ENCODE measurements around the gene RELL1. TPM values are rescaled to one million over a fixed set of nuclear protein-coding genes. Genes with fewer than 3 reads are reported as not detected.

The RELL1 gene
- polyA plus RNA-seq, 1 donor from 2014 or later = 0.47 TPM

- Histone ChIP-seq H3K27me3 (ENCODE audit: insufficient read depth, low read depth, low read length) (no peaks in the 10 kb centered on the region), H4K20me1 (ENCODE audit: insufficient read depth) (no peaks in the 10 kb centered on the region), H3K4me3 (ENCODE audit: low read length) (no peak overlapping the region), H3K27ac (ENCODE audit: low read length) (no peak overlapping the region), H3K36me3 (ENCODE audit: insufficient read depth, low read length) (no peaks in the 10 kb centered on the region), H3K9me2 (ENCODE audit: insufficient read depth, low read length) (no peaks in the 10 kb centered on the region), H3K79me2 (replicated peaks; ENCODE audit: insufficient read depth, low read length) (no peaks in the 10 kb centered on the region), H3K4me2 (ENCODE audit: low read length) (no peak overlapping the region), H3F3A (ENCODE audit: insufficient read depth, low read length, poor library complexity, severe bottlenecking) (no peaks in the 10 kb centered on the region), H3K9me3 (ENCODE audit: low read length) (no peaks in the 10 kb centered on the region), H2AFZ (ENCODE audit: low read depth, low read length) (no peak overlapping the region), H3K9ac (ENCODE audit: low read length) (no peak overlapping the region)
- TF ChIP-seq CTCF (IDR thresholded peaks at IDR 0.05; ENCODE audit: poor library complexity, severe bottlenecking) (no peak), TAF1 (IDR thresholded peaks at IDR 0.05; ENCODE audit: low read depth) (no peak)
These were observed 86.9 kb downstream of the RELL1 start for GRCh38 chr4:37599092-37599790.

- TF ChIP-seq EZH2 (IDR thresholded peaks at IDR 0.05; ENCODE audit: borderline replicate concordance, insufficient read depth, low read length, poor library complexity, severe bottlenecking) = no peak
- no peak for TF ChIP-seq EP300 (conservative IDR thresholded peaks at IDR 0.05; ENCODE audit: poor library complexity, severe bottlenecking)
- no peak for TF ChIP-seq MXI1 (conservative IDR thresholded peaks at IDR 0.05; ENCODE audit: poor library complexity, severe bottlenecking)
- TF ChIP-seq POLR2AphosphoS5 (IDR thresholded peaks at IDR 0.05) = no peak
- TF ChIP-seq REST (IDR thresholded peaks at IDR 0.05; ENCODE audit: borderline replicate concordance) = no peak
- TF ChIP-seq CTCF (IDR thresholded peaks at IDR 0.05; ENCODE audit: poor library complexity, severe bottlenecking) = no peak
- no peak for TF ChIP-seq RAD21 (conservative IDR thresholded peaks at IDR 0.05)
- no peak for TF ChIP-seq TAF1 (IDR thresholded peaks at IDR 0.05; ENCODE audit: low read depth)
- no peak for TF ChIP-seq SMC3 (conservative IDR thresholded peaks at IDR 0.05; ENCODE audit: poor library complexity)
- H3K9me3 ChIP-seq (ENCODE audit: low read length) = no peaks in the 10 kb centered on the region
- H3K36me3 ChIP-seq (ENCODE audit: insufficient read depth, low read length) = no peaks in the 10 kb centered on the region
These were observed 89.1 kb downstream of the RELL1 start for GRCh38 chr4:37597034-37597433.

More at GRCh38 chr4:37597034-37597433, 89.1 kb downstream of the RELL1 start:
- no peak overlapping the region for H2AFZ ChIP-seq (ENCODE audit: low read depth, low read length)
- H3K27ac ChIP-seq (ENCODE audit: low read length) = no peak overlapping the region
- no peaks in the 10 kb centered on the region for H3K27me3 ChIP-seq (ENCODE audit: insufficient read depth, low read depth, low read length)
- H3K4me3 ChIP-seq (ENCODE audit: low read length) = no peak overlapping the region
- H4K20me1 ChIP-seq (ENCODE audit: insufficient read depth) = no peaks in the 10 kb centered on the region
- no peaks in the 10 kb centered on the region for H3K9me2 ChIP-seq (ENCODE audit: insufficient read depth, low read length)
- H3F3A ChIP-seq (ENCODE audit: insufficient read depth, low read length, poor library complexity, severe bottlenecking) = no peaks in the 10 kb centered on the region
- H3K4me2 ChIP-seq (ENCODE audit: low read length) = no peak overlapping the region
- no peak overlapping the region for H3K9ac ChIP-seq (ENCODE audit: low read length)
- no peaks in the 10 kb centered on the region for H3K79me2 ChIP-seq (replicated peaks; ENCODE audit: insufficient read depth, low read length)

Data from neural cell (in vitro differentiated cells).